H9 (cell line): Measurements from ENCODE around the gene FCRLA. TPM values are rescaled to one million over a fixed set of nuclear protein-coding genes. Genes with fewer than 3 reads are reported as not detected.

ENCODE experiments used
- DNase-seq: peaks from one replicate; pipeline ENCODE4 v3.0.0-alpha.2; 2017
- H2AFZ ChIP-seq: one replicate; pipeline ENCODE4 v1.6.1; 2013; ENCODE audit warnings: mild to moderate bottlenecking, low read length, control low read depth, moderate library complexity
- H2AK5ac ChIP-seq: 2 replicates; pipeline ENCODE4 v1.6.1; 2013; ENCODE audit warnings: low read length, control low read depth, mixed read lengths; ENCODE audit not compliant: insufficient read length
- H2BK120ac ChIP-seq: one replicate; pipeline ENCODE4 v1.6.1; 2013; ENCODE audit warnings: low read depth, mild to moderate bottlenecking, low read length, control low read depth, inconsistent platforms; ENCODE audit not compliant: poor library complexity, severe bottlenecking
- H2BK12ac ChIP-seq: 2 replicates; pipeline ENCODE4 v1.6.1; 2013; ENCODE audit warnings: low read length, control low read depth, mixed read lengths, low read depth; ENCODE audit not compliant: insufficient read length
- H2BK15ac ChIP-seq: 2 replicates; pipeline ENCODE4 v1.6.1; 2013; ENCODE audit warnings: low read depth, low read length, control low read depth
- H2BK20ac ChIP-seq: one replicate; pipeline ENCODE4 v1.6.1; 2013; ENCODE audit warnings: low read depth, mild to moderate bottlenecking, low read length, control low read depth, inconsistent platforms; ENCODE audit not compliant: poor library complexity, severe bottlenecking
- H2BK5ac ChIP-seq: 2 replicates; pipeline ENCODE4 v1.6.1; 2013; ENCODE audit warnings: low read length, control low read depth, mixed read lengths; ENCODE audit not compliant: insufficient read length
- H3K14ac ChIP-seq: 2 replicates; pipeline ENCODE4 v1.6.1; 2013; ENCODE audit warnings: low read length, control low read depth; ENCODE audit not compliant: insufficient read depth
- H3K18ac ChIP-seq: 2 replicates; pipeline ENCODE4 v1.6.1; 2013; ENCODE audit warnings: low read depth, mild to moderate bottlenecking, mixed read lengths, low read length, control low read depth; ENCODE audit not compliant: insufficient read length
- H3K23ac ChIP-seq: 2 replicates; pipeline ENCODE4 v1.6.1; 2013; ENCODE audit warnings: low read length, control low read depth, mixed read lengths, low read depth; ENCODE audit not compliant: insufficient read length
- H3K23me2 ChIP-seq: 2 replicates; pipeline ENCODE4 v1.6.1; 2013; ENCODE audit warnings: low read depth, mild to moderate bottlenecking, mixed read lengths, low read length, control low read depth; ENCODE audit not compliant: insufficient read length, poor library complexity, severe bottlenecking
- H3K27ac ChIP-seq: 2 replicates; pipeline ENCODE4 v1.5.1; 2013; ENCODE audit warnings: low read length, control low read depth, mixed read lengths, low read depth; ENCODE audit not compliant: insufficient read length
- H3K27me3 ChIP-seq: 2 replicates; pipeline ENCODE4 v1.6.1; 2013; ENCODE audit warnings: low read length, control low read depth, inconsistent platforms; ENCODE audit not compliant: insufficient read depth
- H3K4ac ChIP-seq: 2 replicates; pipeline ENCODE4 v1.6.1; 2013; ENCODE audit warnings: low read depth, mild to moderate bottlenecking, control low read depth, inconsistent platforms, low read length, moderate library complexity
- H3K4me1 ChIP-seq: 2 replicates; pipeline ENCODE4 v1.6.1; 2013; ENCODE audit warnings: low read length, control low read depth, inconsistent platforms; ENCODE audit not compliant: insufficient read depth
- H3K4me2 ChIP-seq: 2 replicates; pipeline ENCODE4 v1.6.1; 2013; ENCODE audit warnings: low read length, control low read depth, mixed read lengths; ENCODE audit not compliant: insufficient read length, insufficient read depth
- H3K56ac ChIP-seq: 2 replicates; pipeline ENCODE4 v1.6.1; 2013; ENCODE audit warnings: low read depth, mild to moderate bottlenecking, mixed read lengths, low read length, control low read depth; ENCODE audit not compliant: insufficient read length
- H3K79me1 ChIP-seq: 2 replicates; pipeline ENCODE4 v1.6.1; 2013; ENCODE audit warnings: low read depth, mild to moderate bottlenecking, moderate library complexity, low read length, control low read depth, inconsistent platforms; ENCODE audit not compliant: insufficient read depth, poor library complexity, severe bottlenecking
- H3K79me2 ChIP-seq: 2 replicates; pipeline ENCODE4 v1.6.1; 2013; ENCODE audit warnings: low read length, control low read depth, inconsistent platforms; ENCODE audit not compliant: insufficient read depth
- H3K9ac ChIP-seq: 2 replicates; pipeline ENCODE4 v1.6.1; 2013; ENCODE audit warnings: low read length, control low read depth, mixed read lengths; ENCODE audit not compliant: insufficient read length; ENCODE audit errors: extremely low read depth
- H3K9me3 ChIP-seq: one replicate; pipeline ENCODE4 v1.6.1; 2013; ENCODE audit warnings: low read depth, low read length, inconsistent platforms; ENCODE audit not compliant: control insufficient read depth
- H3T11ph ChIP-seq: one replicate; pipeline ENCODE4 v1.6.1; 2013; ENCODE audit warnings: mild to moderate bottlenecking, low read length, control low read depth, inconsistent platforms
- H4K20me1 ChIP-seq: one replicate; pipeline ENCODE4 v1.6.1; 2013; ENCODE audit not compliant: control insufficient read depth, insufficient read length, insufficient read depth
- H4K5ac ChIP-seq: 2 replicates; pipeline ENCODE4 v1.6.1; 2013; ENCODE audit warnings: low read depth, mild to moderate bottlenecking, mixed read lengths, low read length, control low read depth; ENCODE audit not compliant: insufficient read length
- H4K8ac ChIP-seq: replicated peaks from 2 replicates; pipeline ENCODE4 v1.6.1; 2013; ENCODE audit warnings: low read length, control low read depth, mixed read lengths, low read depth; ENCODE audit not compliant: insufficient read length
- H4K91ac ChIP-seq: 2 replicates; pipeline ENCODE4 v1.6.1; 2013; ENCODE audit warnings: low read depth, mild to moderate bottlenecking, moderate library complexity, mixed read lengths, low read length, control low read depth; ENCODE audit not compliant: insufficient read length
- H3K27ac Mint-ChIP-seq, 3 experiments: 2 replicates in 2 of 3; 3 replicates in 1 of 3; pipeline ENCODE4 v1.8.0; 2020 to 2021; ENCODE audit warnings: mixed read lengths in 3 of 3, mild to moderate bottlenecking in 1 of 3, moderate library complexity in 1 of 3
- H3K27me3 Mint-ChIP-seq: 2 replicates; pipeline ENCODE4 v1.8.0; 2021; ENCODE audit warnings: low read depth, mild to moderate bottlenecking, moderate library complexity, mixed read lengths
- H3K36me3 Mint-ChIP-seq, 3 experiments: 2 replicates in 2 of 3; 3 replicates in 1 of 3; pipeline ENCODE4 v1.8.0; 2020 to 2021; ENCODE audit warnings: low read depth in 3 of 3, mixed read lengths in 3 of 3; ENCODE audit not compliant: insufficient read depth in 1 of 3
- H3K4me1 Mint-ChIP-seq, 2 experiments: 2 replicates each; pipeline ENCODE4 v1.8.0; 2020; ENCODE audit warnings: mixed read lengths in 2 of 2
- H3K4me3 Mint-ChIP-seq, 2 experiments: 2 replicates in 1 of 2; 3 replicates in 1 of 2; pipeline ENCODE4 v1.8.0; 2020 to 2021; ENCODE audit warnings: mild to moderate bottlenecking in 2 of 2, mixed read lengths in 2 of 2, moderate library complexity in 1 of 2
- H3K9me3 Mint-ChIP-seq, 2 experiments: 2 replicates in 1 of 2; 3 replicates in 1 of 2; pipeline ENCODE4 v1.8.0; 2020; ENCODE audit warnings: mild to moderate bottlenecking in 2 of 2, mixed read lengths in 2 of 2, moderate library complexity in 1 of 2
- WGBS: extraction: QIAGEN DNeasy Blood & Tissue Kit; methylation state at CpG from one replicate; pipeline ENCODE4 v1.1.7; 2013; ENCODE audit warnings: missing lambda C conversion rate, low lambda C conversion rate, mixed read lengths; ENCODE audit not compliant: insufficient read length; ENCODE audit errors: extremely low coverage; 5-methylcytosine and 5-hydroxymethylcytosine counted together
- total RNA-seq: library from RNA; stranded (reverse); gene quantifications from 2 replicates; pipeline ENCODE4 v1.2.1, GENCODE V29; 2021
- TF ChIP-seq, protein P1 (sequence below): fragments of 200-600 bp; sonication (generic); conservative IDR thresholded peaks from 3 replicates; pipeline ENCODE4 v1.8.0; 2021; ENCODE audit warnings: antibody characterized with exemption, mild to moderate bottlenecking

The FCRLA gene
- total RNA-seq, 1 experiment from 2014 or later = not detected

- H4K91ac ChIP-seq = no peak overlapping the region
- no peaks in the 10 kb centered on the region for H3K9me3 Mint-ChIP-seq
- no peak overlapping the region for H4K8ac ChIP-seq
- no peak overlapping the region for H3K4me2 ChIP-seq
- no peak overlapping the region for H3K18ac ChIP-seq
- H2BK12ac ChIP-seq = no peak overlapping the region
- H3K14ac ChIP-seq = no peak overlapping the region
- H2BK20ac ChIP-seq = no peak overlapping the region
- H3K27ac Mint-ChIP-seq = no peak overlapping the region
- peaks cover 33 to 45% of the 10 kb centered on the region in 2 experiments for H3K4me1 Mint-ChIP-seq
- H2AK5ac ChIP-seq = no peak overlapping the region
- WGBS = no CpG with 5 or more reads among the region's 1 CpG
- no peak overlapping the region for H2BK15ac ChIP-seq
- DNase-seq = no peak
- H3K4ac ChIP-seq = no peak overlapping the region
- H3K27me3 ChIP-seq = no peaks in the 10 kb centered on the region
- TF ChIP-seq, protein P1, sequence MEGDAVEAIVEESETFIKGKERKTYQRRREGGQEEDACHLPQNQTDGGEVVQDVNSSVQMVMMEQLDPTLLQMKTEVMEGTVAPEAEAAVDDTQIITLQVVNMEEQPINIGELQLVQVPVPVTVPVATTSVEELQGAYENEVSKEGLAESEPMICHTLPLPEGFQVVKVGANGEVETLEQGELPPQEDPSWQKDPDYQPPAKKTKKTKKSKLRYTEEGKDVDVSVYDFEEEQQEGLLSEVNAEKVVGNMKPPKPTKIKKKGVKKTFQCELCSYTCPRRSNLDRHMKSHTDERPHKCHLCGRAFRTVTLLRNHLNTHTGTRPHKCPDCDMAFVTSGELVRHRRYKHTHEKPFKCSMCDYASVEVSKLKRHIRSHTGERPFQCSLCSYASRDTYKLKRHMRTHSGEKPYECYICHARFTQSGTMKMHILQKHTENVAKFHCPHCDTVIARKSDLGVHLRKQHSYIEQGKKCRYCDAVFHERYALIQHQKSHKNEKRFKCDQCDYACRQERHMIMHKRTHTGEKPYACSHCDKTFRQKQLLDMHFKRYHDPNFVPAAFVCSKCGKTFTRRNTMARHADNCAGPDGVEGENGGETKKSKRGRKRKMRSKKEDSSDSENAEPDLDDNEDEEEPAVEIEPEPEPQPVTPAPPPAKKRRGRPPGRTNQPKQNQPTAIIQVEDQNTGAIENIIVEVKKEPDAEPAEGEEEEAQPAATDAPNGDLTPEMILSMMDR = no peak
- H3K23ac ChIP-seq = no peak overlapping the region
- H3K79me1 ChIP-seq = no peaks in the 10 kb centered on the region
- no peak overlapping the region for H3K27ac ChIP-seq
- no peak overlapping the region for H3K4me3 Mint-ChIP-seq
- no peak overlapping the region for H2AFZ ChIP-seq
- no peaks in the 10 kb centered on the region for H3K23me2 ChIP-seq
- H3K9ac ChIP-seq = no peak overlapping the region
- no peak overlapping the region for H2BK120ac ChIP-seq
- no peak overlapping the region for H3K56ac ChIP-seq
- H3K4me1 ChIP-seq = peaks cover 10% of the 10 kb centered on the region; the same call in 1 of the 2 replicates
- H4K5ac ChIP-seq = no peak overlapping the region
- H3K27me3 Mint-ChIP-seq = peaks cover 20% of the 10 kb centered on the region
- H3K9me3 ChIP-seq = no peaks in the 10 kb centered on the region
- no peaks in the 10 kb centered on the region for H4K20me1 ChIP-seq
- no peak overlapping the region for H2BK5ac ChIP-seq
- no peaks in the 10 kb centered on the region for H3K36me3 Mint-ChIP-seq
- H3K79me2 ChIP-seq = no peaks in the 10 kb centered on the region
- H3T11ph ChIP-seq = no peak overlapping the region
These were observed 26.5 kb downstream of the FCRLA start for GRCh38 chr1:161733526-161733925.
